HG02678 (cell line): ENCODE measurements around the gene ALDH3B1.

Experiments
- ATAC-seq: cut with Tn5 transposase; IDR thresholded peaks from one replicate; pipeline ENCODE4 v1.9.1; 2021; ENCODE audit warnings: mild to moderate bottlenecking, moderate library complexity; ENCODE audit not compliant: unreplicated experiment

Gene ALDH3B1

GRCh38 chr11:68028802-68029545, 18.8 kb downstream of the ALDH3B1 start:
- no peak for ATAC-seq

DNA sequence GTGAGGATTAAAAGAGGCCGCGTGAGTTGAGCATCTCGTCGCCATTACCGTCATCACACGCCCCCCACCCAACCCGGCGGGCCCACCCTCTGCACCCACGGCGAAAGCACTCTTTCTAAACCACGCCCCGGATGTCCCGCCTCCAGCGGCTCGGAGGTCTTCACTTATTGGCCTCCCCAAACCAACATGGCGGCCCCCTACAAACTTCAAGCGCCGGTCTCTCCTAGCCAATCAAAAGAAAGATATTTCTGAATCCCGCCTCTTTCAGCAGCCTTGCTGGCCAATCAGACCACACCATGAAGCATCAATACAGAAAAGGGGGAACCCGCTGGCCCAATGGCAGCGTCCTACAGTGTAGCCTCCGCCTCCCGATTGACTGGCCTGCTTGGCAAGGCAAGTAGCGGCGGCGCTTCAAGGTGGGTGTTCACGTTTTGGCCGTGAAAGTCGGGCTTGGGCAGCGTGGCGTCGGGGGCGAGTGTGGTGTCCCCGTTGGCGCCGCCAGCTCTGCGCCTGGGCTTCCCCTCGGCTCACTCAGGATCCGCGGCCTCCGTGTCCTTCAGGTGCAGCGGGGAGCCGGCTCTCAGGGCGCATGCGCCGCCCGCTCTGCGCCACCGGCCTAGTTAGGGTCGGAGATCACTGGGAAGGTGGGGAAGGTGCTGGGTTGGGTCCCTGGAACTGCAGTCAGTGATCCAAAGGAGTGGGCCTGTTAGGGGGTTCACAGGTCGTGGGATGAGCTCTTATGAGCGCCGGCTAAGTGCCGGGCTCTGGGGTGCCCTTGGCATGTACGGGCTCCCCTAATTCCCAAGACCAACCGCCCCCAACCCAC, 20.4 kb downstream of the ALDH3B1 start, which contains the start of gene NDUFS8:
Gene NDUFS8 (plus strand): TSS at position 364 of the 826 bp plus-strand sequence. CDS start 1,471 bp downstream, outside the sequence.
- peak; percentile 98 for ATAC-seq

- ATAC-seq: no peak
Measured at GRCh38 chr11:68031144-68031464, 21.0 kb downstream of the ALDH3B1 start.

- no peak for ATAC-seq
Measured at GRCh38 chr11:68032003-68032402, 21.9 kb downstream of the ALDH3B1 start.

- no peak for ATAC-seq
Measured at GRCh38 chr11:68032997-68033707, 23.0 kb downstream of the ALDH3B1 start.

- no peak for ATAC-seq
Measured at GRCh38 chr11:68033708-68034045, 23.6 kb downstream of the ALDH3B1 start.

GRCh38 chr11:68035266-68035876, 25.2 kb downstream of the ALDH3B1 start:
- no peak for ATAC-seq

DNA sequence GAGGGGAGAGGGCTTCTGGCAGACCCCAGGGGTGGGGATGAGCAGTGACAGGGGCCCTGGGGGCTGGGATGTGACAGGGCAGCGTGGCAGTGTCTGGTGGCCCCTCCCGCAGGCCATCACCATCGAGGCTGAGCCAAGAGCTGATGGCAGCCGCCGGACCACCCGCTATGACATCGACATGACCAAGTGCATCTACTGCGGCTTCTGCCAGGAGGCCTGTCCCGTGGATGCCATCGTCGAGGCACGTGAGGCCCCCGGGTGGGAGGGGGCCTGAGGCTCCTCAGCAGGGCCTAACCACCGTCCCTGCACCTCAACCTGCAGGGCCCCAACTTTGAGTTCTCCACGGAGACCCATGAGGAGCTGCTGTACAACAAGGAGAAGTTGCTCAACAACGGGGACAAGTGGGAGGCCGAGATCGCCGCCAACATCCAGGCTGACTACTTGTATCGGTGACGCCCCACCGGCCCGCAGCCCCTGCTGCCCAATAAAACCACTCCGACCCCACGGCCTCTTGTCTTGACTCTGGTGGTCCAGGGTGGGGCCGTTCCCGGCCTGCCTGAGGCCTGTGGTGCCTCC, 26.1 kb downstream of the ALDH3B1 start:
- no peak for ATAC-seq

- ATAC-seq: no peak
Measured at GRCh38 chr11:68036717-68037239, 26.7 kb downstream of the ALDH3B1 start.

- no peak for ATAC-seq
Measured at GRCh38 chr11:68037411-68038225, 27.5 kb downstream of the ALDH3B1 start.

DNA sequence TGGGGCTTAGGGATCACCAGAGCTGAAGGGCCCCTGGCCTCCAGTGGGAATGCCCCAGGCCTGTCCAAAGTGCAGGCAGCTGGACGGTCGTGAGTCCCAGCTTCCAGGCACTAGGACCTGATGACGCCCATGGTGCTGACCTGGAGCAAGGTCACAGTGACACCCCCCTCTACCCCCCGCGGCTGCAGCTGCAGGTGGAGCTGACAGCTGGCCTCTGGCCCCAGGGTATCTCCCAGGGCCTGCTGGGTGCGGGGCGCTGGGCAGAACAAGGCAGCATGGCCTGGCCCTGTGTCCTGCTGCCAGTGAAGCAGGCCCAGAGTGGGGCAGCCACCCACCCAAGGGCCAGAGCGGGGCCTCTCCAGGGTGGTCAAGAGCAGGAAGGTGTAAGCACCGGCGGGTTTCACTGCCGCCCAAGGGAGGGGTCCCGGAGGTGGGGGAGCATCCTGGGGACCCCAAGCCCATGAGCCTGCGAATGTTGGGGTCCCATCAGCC, 28.1 kb downstream of the ALDH3B1 start:
- no peak for ATAC-seq

- no peak for ATAC-seq
Measured at GRCh38 chr11:68038718-68039525, 28.8 kb downstream of the ALDH3B1 start, which contains the start of gene TCIRG1. TSS of gene TCIRG1 (plus strand) at chr11:68039025. CDS start at chr11:68041272, 2,247 bp downstream.

DNA sequence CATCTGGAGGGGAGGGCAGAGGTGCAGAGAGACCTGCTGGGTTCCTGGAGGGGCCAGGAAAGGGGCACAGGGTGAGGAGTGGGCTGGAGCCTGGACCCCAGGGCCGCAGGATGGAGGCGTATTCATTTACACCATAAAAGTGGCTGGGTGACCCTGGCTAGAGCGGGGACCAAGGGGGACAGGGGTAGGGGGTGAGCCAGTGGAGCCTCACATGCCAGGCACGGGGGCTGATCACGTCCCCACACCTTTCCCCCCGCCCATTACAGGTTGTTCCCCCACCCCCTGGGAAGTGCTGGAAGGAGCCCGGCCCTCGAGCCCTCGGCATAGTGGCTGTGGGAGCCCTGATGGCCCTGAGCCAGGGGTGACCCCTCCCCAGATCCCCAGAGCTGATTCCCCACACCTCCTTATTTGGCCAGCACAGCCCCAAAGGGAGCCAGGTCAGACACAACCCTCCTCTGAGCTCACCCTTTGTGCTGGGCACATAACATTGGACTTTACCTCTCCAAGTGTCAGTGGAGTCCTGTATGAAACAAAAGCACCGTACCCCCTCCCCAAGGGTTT, 29.5 kb downstream of the ALDH3B1 start:
- ATAC-seq: no peak

DNA sequence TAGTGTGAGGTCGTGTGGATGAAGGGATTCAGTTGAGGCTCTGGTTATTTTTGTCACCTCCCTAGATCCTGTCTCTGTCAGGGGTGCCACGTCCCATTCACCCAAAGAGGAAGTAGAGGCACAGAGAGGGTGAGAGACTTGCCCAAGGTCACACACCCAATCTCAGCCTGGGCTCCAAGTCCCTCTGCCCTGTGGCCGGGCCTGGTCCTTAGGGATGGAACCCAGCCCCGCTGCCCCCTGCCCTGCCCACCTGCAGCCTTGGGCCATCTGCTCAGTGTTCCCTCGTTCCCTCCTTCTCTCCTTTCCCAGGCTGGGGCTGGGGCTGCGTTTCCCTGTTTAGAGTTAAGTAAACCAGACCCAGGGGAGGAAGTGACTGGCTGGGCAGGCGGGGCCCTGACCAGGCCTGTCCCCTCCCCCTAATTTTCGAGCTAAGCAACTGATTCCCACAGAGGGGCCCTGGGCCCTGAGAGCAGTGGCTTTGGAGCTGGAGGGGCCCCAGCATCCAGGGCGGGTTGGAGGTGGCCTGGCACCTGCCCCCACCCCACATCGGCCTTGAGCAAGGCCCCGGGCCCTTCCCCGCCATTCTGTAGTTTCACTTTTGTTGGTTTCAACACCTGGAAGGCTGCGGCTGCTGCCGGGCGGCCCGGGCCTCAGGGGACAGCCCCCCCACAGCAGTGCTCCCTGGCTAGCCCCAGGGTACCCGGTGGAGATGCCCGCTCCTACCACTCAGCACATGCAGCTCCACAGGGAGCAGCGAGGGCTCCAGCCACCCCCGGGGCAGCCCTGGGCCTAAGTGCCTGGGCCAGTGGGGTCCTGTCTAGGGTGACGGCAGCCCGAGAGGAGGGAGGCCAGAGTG, 30.2 kb downstream of the ALDH3B1 start:
- peak; percentile 60 for ATAC-seq

DNA sequence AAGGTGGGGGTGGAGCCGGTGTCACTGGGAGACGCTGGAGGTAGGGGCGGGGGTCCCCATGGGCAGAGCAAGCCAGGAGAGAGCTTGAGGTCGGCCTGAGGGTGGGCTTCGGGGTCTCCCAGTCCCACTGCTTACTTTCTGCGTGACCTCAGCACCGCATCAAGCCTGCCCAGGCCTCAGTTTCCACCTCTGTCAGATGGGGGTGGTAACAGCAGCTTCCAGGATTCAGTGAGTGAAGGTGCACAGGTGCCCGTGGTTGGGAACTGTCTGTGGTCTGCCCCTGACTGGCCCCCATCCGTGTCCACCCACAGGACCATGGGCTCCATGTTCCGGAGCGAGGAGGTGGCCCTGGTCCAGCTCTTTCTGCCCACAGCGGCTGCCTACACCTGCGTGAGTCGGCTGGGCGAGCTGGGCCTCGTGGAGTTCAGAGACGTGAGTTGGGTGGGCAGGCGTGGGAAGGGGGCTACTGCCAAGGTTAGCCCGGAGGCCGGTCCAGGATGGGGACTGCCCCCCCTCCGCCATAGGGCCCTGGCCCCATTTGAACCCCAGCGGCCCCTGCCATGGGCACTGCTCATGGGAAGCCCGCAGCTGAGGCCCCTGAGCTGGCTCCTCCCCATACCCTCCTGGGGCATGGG, 30.9 kb downstream of the ALDH3B1 start:
- no peak for ATAC-seq

- ATAC-seq: no peak
Measured at GRCh38 chr11:68041617-68042218, 31.6 kb downstream of the ALDH3B1 start.
